ENCODE measurements around the gene TDRD5.

DNA sequence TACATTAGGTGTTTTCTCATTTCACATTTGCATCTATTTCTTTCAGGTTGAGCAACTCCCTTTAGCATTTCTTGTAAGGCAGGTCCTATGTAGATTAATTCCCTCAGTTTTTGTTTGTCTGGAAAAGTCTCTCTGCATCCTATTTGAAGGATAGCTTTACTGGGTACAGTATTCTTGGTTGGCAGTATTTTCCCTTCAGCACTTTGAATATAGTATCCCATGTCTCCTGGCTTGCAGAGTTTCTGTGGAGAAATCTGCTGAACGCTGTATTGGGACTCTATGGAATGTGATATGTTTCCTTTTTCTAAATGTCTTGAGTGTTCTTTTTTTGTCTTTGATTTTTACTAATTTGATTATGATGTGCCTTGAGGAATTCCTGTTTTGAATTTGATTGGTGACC, 122.5 kb downstream of the TDRD5 start:
- no peak for TF ChIP-seq TAF1 (IDR thresholded peaks at IDR 0.05; ENCODE audit: low read depth)
- TF ChIP-seq, protein P1, sequence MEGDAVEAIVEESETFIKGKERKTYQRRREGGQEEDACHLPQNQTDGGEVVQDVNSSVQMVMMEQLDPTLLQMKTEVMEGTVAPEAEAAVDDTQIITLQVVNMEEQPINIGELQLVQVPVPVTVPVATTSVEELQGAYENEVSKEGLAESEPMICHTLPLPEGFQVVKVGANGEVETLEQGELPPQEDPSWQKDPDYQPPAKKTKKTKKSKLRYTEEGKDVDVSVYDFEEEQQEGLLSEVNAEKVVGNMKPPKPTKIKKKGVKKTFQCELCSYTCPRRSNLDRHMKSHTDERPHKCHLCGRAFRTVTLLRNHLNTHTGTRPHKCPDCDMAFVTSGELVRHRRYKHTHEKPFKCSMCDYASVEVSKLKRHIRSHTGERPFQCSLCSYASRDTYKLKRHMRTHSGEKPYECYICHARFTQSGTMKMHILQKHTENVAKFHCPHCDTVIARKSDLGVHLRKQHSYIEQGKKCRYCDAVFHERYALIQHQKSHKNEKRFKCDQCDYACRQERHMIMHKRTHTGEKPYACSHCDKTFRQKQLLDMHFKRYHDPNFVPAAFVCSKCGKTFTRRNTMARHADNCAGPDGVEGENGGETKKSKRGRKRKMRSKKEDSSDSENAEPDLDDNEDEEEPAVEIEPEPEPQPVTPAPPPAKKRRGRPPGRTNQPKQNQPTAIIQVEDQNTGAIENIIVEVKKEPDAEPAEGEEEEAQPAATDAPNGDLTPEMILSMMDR (IDR thresholded peaks at IDR 0.05; ENCODE audit: poor library complexity, severe bottlenecking) = no peak
- TF ChIP-seq, protein P2, sequence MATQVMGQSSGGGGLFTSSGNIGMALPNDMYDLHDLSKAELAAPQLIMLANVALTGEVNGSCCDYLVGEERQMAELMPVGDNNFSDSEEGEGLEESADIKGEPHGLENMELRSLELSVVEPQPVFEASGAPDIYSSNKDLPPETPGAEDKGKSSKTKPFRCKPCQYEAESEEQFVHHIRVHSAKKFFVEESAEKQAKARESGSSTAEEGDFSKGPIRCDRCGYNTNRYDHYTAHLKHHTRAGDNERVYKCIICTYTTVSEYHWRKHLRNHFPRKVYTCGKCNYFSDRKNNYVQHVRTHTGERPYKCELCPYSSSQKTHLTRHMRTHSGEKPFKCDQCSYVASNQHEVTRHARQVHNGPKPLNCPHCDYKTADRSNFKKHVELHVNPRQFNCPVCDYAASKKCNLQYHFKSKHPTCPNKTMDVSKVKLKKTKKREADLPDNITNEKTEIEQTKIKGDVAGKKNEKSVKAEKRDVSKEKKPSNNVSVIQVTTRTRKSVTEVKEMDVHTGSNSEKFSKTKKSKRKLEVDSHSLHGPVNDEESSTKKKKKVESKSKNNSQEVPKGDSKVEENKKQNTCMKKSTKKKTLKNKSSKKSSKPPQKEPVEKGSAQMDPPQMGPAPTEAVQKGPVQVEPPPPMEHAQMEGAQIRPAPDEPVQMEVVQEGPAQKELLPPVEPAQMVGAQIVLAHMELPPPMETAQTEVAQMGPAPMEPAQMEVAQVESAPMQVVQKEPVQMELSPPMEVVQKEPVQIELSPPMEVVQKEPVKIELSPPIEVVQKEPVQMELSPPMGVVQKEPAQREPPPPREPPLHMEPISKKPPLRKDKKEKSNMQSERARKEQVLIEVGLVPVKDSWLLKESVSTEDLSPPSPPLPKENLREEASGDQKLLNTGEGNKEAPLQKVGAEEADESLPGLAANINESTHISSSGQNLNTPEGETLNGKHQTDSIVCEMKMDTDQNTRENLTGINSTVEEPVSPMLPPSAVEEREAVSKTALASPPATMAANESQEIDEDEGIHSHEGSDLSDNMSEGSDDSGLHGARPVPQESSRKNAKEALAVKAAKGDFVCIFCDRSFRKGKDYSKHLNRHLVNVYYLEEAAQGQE (IDR thresholded peaks at IDR 0.05; ENCODE audit: borderline replicate concordance) = no peak
- TF ChIP-seq POLR2AphosphoS5 (IDR thresholded peaks at IDR 0.05) = no peak
- TF ChIP-seq EP300 (conservative IDR thresholded peaks at IDR 0.05; ENCODE audit: poor library complexity, severe bottlenecking) = no peak
- no peak for TF ChIP-seq SMC3 (conservative IDR thresholded peaks at IDR 0.05; ENCODE audit: poor library complexity)
